Neural progenitor cell (in vitro differentiated cells): Measurements from ENCODE around the gene FFAR1.

Source experiments
- EZH2 ChIP-seq: fragments of 200-600 bp; sonication (generic); IDR thresholded peaks from 2 replicates; pipeline ENCODE4 v1.6.1; 2017; ENCODE audit warnings: antibody characterized with exemption, mild to moderate bottlenecking, moderate library complexity
- EZH2phosphoT487 ChIP-seq: fragments of 200-600 bp; sonication (generic); IDR thresholded peaks from 2 replicates; pipeline ENCODE4 v1.6.1; 2017; ENCODE audit warnings: antibody characterized with exemption
- TF ChIP-seq, protein P1 (sequence below): fragments of 200-600 bp; sonication (generic); IDR thresholded peaks from 2 replicates; pipeline ENCODE4 v1.5.1; 2017; ENCODE audit warnings: antibody characterized with exemption, mild to moderate bottlenecking

DNA sequence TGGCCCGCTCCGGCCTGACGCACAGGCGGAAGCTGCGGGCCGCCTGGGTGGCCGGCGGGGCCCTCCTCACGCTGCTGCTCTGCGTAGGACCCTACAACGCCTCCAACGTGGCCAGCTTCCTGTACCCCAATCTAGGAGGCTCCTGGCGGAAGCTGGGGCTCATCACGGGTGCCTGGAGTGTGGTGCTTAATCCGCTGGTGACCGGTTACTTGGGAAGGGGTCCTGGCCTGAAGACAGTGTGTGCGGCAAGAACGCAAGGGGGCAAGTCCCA, 4.4 kb downstream of the FFAR1 start:
- TF ChIP-seq EZH2phosphoT487 = no peak
- TF ChIP-seq, protein P1, sequence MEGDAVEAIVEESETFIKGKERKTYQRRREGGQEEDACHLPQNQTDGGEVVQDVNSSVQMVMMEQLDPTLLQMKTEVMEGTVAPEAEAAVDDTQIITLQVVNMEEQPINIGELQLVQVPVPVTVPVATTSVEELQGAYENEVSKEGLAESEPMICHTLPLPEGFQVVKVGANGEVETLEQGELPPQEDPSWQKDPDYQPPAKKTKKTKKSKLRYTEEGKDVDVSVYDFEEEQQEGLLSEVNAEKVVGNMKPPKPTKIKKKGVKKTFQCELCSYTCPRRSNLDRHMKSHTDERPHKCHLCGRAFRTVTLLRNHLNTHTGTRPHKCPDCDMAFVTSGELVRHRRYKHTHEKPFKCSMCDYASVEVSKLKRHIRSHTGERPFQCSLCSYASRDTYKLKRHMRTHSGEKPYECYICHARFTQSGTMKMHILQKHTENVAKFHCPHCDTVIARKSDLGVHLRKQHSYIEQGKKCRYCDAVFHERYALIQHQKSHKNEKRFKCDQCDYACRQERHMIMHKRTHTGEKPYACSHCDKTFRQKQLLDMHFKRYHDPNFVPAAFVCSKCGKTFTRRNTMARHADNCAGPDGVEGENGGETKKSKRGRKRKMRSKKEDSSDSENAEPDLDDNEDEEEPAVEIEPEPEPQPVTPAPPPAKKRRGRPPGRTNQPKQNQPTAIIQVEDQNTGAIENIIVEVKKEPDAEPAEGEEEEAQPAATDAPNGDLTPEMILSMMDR = no peak
- no peak for TF ChIP-seq EZH2
